GM23338 (cell line): Measurements from ENCODE around the gene PIMREG.

ENCODE experiments used
- NANOG ChIP-seq: IDR thresholded peaks from 2 replicates; pipeline ENCODE4 v1.6.1; 2016; ENCODE audit warnings: antibody characterized with exemption, borderline replicate concordance
- TF ChIP-seq, protein P1 (sequence below), 2 experiments: fragments of 200-600 bp in 1 of 2; sonication (generic) in 1 of 2; conservative IDR thresholded peaks; 2 replicates each; pipeline versions ENCODE4 v1.5.1 to v1.6.1; 2016 to 2017; ENCODE audit warnings: antibody characterized with exemption in 2 of 2, low read depth in 2 of 2, mild to moderate bottlenecking in 2 of 2, moderate library complexity in 1 of 2

GRCh38 chr17:6485646-6486412 is 41.6 kb downstream of the PIMREG start:
- TF ChIP-seq, protein P1, sequence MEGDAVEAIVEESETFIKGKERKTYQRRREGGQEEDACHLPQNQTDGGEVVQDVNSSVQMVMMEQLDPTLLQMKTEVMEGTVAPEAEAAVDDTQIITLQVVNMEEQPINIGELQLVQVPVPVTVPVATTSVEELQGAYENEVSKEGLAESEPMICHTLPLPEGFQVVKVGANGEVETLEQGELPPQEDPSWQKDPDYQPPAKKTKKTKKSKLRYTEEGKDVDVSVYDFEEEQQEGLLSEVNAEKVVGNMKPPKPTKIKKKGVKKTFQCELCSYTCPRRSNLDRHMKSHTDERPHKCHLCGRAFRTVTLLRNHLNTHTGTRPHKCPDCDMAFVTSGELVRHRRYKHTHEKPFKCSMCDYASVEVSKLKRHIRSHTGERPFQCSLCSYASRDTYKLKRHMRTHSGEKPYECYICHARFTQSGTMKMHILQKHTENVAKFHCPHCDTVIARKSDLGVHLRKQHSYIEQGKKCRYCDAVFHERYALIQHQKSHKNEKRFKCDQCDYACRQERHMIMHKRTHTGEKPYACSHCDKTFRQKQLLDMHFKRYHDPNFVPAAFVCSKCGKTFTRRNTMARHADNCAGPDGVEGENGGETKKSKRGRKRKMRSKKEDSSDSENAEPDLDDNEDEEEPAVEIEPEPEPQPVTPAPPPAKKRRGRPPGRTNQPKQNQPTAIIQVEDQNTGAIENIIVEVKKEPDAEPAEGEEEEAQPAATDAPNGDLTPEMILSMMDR (conservative IDR thresholded peaks at IDR 0.05; ENCODE audit: low read depth in 2 of 2), result no peak
- no peak for TF ChIP-seq NANOG
